GM18505 (cell line): ENCODE results near the gene MDK.
"Not testable (repeated sequence)": the region's sequence is repeated elsewhere in the genome, so short reads cannot be mapped to it uniquely, and the experiment has no call there.

Source experiments
- ATAC-seq: cut with Tn5 transposase; IDR thresholded peaks from one replicate; pipeline ENCODE4 v1.9.1; 2021; ENCODE audit not compliant: unreplicated experiment
- POLR2A ChIP-seq: IDR thresholded peaks from 4 replicates; pipeline ENCODE4 v1.6.1; 2011; ENCODE audit warnings: borderline replicate concordance; ENCODE audit not compliant: insufficient read depth, insufficient read length; ENCODE audit errors: extremely low read depth

The MDK gene

GRCh38 chr11:46376258-46377050 is 5.0 kb upstream of the MDK start:
- no peak for ATAC-seq
- TF ChIP-seq POLR2A = no peak

- no peak for TF ChIP-seq POLR2A
- ATAC-seq = no peak
These were observed 4.2 kb upstream of the MDK start for GRCh38 chr11:46377290-46377689.

- TF ChIP-seq POLR2A = no peak
- ATAC-seq = no peak
These were observed 3.6 kb upstream of the MDK start for GRCh38 chr11:46377831-46378230.

- no peak for TF ChIP-seq POLR2A
- no peak for ATAC-seq
These were observed 3.2 kb upstream of the MDK start for GRCh38 chr11:46378296-46378695.

GRCh38 chr11:46378811-46379481 is 2.5 kb upstream of the MDK start:
- no peak for ATAC-seq
- TF ChIP-seq POLR2A = no peak

- not testable (repeated sequence) for ATAC-seq
These were observed 1.8 kb upstream of the MDK start for GRCh38 chr11:46379482-46380293.

GRCh38 chr11:46380340-46381047 is 975 bp upstream of the MDK start:
- ATAC-seq = no peak
- TF ChIP-seq POLR2A = no peak

- ATAC-seq = no peak
- no peak for TF ChIP-seq POLR2A
These were observed 563 bp downstream of the MDK start for GRCh38 chr11:46381819-46382645.

GRCh38 chr11:46382646-46383403 is 1.4 kb downstream of the MDK start:
- ATAC-seq = no peak
- no peak for TF ChIP-seq POLR2A

- no peak for ATAC-seq
- no peak for TF ChIP-seq POLR2A
These were observed 1.9 kb downstream of the MDK start for GRCh38 chr11:46383404-46383758.

GRCh38 chr11:46383974-46384701 is 2.7 kb downstream of the MDK start:
- TF ChIP-seq POLR2A = no peak
- no peak for ATAC-seq

GRCh38 chr11:46385169-46386004 is 3.9 kb downstream of the MDK start:
- ATAC-seq = no peak
- TF ChIP-seq POLR2A = no peak
